Measurements from ENCODE around the gene DERL3.
"Not testable (repeated sequence)": the region's sequence is repeated elsewhere in the genome, so short reads cannot be mapped to it uniquely, and the experiment has no call there.

DERL3 gene

DNA sequence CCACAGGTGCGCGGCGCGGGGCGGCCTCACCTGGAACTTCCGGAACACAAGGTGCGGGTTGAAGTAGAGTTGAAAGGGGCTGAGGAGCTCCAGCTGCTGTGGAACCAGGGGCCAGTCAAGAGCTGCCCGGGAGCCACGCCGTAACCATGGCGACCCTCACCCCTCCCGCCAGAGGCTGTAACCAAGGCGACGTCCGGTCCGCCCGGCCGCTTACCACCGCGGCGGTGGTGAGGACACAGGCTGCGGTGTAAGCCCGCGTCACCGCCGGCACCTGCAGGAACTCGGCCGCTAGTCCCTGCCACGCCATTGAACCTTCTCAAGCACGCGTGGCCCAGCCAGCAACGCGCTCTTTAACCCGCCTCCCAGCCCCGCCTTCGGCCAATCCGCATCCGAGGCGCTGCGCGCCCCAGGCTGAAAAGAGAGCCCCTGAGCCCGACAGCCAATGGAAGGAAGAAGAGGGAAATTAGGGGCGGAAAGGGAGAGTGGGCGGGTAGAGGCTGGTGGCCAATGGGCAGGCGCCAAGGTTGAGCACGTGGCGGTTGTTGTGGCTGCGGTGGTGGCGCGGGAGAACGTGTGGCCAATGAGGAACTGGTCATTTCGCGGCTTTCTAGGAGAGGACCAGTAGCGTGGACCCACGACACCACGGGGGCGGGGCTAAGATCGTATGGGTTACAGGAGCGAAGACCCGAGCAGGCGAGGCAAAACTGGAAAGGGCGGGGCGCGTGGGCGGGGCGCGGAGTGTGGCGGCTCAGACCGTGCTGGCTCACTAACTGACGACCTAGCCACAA, at the start of gene DERL3:
DERL3 (minus strand) TSS at position 326 of the 788 bp plus-strand sequence; CDS start at position 307, 19 bp downstream.
- DNase-seq, result peak; percentile 97

DNA sequence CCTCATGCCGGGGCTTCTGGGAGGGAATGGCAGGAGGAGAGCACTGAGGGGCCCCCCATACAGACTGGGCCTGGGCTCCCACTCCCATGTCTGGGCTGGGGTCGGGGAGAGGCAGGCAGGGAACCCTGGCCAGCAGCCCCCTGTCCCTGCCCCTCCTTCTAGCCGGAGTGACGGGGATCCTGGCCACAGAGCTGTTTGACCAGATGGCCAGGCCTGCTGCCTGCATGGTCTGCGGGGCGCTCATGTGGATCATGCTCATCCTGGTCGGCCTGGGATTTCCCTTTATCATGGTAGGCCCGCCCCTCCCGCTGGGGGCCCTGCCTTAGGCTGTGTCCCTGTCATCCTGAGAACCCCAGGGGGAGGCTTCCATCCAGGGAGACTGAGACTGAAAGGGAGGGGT, 45.3 kb upstream of the DERL3 start:
- DNase-seq, result no peak

DNA sequence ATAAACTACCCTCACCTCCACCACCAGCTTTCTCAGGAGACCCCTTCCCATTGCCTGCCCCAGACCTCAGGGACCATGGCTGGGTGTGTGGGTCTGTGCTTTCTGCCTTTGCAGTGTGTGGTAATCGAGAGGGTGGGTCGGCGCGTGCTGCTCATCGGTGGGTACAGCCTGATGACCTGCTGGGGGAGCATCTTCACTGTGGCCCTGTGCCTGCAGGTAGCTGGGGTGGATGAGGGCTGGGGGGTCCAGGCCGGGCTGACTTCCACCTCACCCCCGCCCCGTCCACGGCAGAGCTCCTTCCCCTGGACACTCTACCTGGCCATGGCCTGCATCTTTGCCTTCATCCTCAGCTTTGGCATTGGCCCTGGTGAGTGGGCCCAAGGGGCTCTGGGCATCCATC, 44.9 kb upstream of the DERL3 start:
- DNase-seq, result no peak

DNA sequence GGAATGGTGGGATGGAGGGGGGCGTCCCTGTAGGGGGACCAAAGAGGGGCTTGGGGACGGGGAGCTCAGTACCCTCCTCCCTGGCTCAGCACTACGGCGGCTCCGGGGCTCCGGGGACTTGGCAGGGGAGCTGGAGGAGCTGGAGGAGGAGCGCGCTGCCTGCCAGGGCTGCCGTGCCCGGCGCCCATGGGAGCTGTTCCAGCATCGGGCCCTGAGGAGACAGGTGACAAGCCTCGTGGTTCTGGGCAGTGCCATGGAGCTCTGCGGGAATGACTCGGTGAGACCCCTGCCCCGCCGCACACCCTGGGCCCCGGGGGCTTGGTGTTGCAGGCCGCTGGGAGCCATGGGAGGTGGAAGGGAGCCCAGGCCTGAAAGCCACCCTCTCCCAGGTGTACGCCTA, 43.6 kb upstream of the DERL3 start:
- DNase-seq, result no peak

GRCh38 chr22:23878219-23878618, 39.4 kb upstream of the DERL3 start:
- DNase-seq, result no peak

DNA sequence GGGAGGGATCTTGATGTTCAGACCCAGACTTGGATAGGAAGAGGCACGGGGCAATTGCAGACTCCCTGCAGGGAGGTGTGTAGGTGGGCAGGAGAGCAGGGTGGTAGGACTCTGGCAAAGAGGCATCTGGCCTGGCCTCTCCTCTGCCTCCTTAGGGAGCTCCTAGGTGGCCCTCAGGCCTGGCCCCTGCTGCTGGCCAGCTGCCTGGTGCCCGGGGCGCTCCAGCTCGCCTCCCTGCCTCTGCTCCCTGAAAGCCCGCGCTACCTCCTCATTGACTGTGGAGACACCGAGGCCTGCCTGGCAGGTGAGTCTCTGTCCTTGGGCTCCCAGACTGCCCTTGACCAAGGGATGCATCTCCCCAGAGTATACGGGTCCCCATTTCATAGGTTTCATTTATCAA, 38.8 kb upstream of the DERL3 start:
- DNase-seq, result no peak

DNA sequence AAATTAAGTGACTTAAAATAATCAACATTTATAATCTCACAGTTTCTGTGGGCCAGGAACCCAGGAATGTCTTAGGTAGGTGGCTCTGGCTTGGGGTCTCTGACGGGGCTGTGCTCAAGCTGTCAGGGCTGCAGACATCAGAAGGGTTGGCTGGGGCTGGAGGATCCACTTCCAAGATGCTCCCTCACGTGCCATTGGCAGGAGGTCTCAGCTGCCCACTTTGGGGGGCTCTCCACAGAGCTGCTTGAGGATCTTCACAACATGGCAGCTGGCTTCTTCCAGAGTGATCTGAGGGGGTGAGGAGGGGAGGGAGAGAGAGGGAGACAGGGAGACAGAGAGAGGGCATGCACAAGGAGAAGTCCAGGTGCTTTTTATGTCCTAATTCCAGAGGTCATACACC, 37.0 kb upstream of the DERL3 start:
- DNase-seq, result no peak

- DNase-seq, result no peak
These were observed 36.1 kb upstream of the DERL3 start for GRCh38 chr22:23874871-23875270.

GRCh38 chr22:23868580-23868979, 29.8 kb upstream of the DERL3 start:
- DNase-seq, result no peak

DNA sequence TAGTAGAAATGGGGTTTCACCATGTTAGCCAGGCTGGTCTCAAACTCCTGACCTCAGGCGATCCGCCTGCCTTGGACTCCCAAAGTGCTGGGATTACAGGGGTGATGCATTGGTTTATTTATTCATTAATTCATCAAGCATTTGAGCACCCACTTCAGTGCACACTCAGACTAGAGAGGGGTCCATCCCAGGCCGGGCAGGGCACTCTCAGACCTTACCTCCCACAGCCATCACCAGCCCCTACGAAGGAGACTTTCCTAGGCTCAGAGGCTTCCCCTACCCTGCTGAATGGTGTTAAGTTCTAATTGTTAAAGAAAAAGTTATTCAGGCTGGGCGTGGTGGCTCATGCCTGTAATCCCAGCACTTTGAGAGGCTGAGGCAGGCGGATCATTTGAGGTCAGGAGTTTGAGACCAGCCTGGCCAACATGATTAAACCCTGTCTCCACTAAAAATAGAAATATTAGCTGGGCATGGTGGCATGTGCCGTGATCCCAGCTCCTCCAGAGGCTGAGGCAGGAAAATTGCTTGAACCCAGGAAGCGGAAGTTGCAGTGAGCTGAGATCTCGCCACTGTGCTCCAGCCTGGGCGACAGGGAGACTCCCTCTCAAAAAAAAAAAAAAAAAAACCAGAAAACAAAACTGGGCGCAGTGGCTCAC, 25.8 kb upstream of the DERL3 start:
- DNase-seq, result not testable (repeated sequence)

GRCh38 chr22:23862103-23862502, 23.3 kb upstream of the DERL3 start:
- peak; percentile 35 for DNase-seq

DNA sequence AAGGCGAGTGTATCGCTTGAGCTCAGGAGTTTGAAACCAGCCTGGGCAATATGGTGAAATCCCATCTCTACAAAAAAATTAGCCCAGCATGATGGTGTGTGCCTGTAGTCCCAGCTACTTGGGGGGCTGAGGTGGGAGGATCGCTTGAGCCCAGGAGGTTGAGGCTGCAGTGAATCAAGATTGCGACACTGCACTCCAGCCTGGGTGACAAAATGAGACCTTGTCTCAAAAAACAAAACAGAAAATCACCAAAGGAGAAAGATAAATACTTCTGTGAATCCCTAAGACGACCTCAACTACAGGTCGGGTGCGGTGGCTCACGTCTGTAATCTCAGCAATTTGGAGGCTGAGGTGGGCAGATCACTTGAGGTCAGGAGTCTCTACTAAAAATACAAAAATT, 21.4 kb upstream of the DERL3 start:
- DNase-seq, result not testable (repeated sequence)

DNA sequence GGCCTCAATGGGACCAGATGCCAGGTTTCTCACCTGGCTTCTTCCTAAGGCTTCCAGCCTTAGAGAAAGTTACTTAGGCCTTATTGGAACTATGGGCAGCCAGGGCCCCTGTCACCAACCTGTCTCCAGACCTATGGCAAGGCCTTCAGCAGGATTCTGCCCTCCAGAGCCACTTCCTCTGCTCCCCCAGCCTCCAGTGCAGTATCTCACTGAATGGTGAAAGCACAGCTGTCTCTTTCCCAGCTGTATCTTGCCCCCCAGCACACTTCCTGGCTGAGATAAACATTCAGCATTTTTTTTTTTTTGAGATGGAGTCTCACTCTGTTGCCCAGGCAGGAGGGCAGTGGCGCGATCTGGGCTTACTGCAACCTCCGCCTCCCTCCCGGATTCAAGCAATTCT, 20.4 kb upstream of the DERL3 start:
- no peak for DNase-seq

DNA sequence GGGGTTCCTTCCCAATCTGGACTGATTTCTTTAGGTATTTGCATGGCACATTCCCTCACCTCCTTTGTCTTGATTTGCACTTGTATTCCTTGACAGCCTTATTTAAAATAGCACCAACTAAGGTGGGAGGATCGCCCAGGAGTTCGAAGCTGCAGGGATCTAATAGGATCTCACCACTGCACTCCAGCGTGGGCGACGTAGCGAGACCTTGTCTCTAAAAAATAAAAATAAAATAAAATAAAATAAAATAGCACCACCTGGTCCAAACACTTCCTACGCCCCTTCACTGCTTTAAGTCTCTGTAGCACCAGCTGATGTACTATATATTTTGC, 19.6 kb upstream of the DERL3 start:
- no peak for DNase-seq

GRCh38 chr22:23857606-23858483, 19.0 kb upstream of the DERL3 start, which contains the start of gene SLC2A11:
TSS of gene SLC2A11 (plus strand) at chr22:23857875. CDS start at chr22:23858000, 125 bp downstream.
- peak; percentile 96 for DNase-seq

GRCh38 chr22:23856721-23857605, 18.2 kb upstream of the DERL3 start:
- peak; percentile 66 for DNase-seq

- DNase-seq, result peak; percentile 13
These were observed 11.4 kb upstream of the DERL3 start for GRCh38 chr22:23850136-23850611.

DNA sequence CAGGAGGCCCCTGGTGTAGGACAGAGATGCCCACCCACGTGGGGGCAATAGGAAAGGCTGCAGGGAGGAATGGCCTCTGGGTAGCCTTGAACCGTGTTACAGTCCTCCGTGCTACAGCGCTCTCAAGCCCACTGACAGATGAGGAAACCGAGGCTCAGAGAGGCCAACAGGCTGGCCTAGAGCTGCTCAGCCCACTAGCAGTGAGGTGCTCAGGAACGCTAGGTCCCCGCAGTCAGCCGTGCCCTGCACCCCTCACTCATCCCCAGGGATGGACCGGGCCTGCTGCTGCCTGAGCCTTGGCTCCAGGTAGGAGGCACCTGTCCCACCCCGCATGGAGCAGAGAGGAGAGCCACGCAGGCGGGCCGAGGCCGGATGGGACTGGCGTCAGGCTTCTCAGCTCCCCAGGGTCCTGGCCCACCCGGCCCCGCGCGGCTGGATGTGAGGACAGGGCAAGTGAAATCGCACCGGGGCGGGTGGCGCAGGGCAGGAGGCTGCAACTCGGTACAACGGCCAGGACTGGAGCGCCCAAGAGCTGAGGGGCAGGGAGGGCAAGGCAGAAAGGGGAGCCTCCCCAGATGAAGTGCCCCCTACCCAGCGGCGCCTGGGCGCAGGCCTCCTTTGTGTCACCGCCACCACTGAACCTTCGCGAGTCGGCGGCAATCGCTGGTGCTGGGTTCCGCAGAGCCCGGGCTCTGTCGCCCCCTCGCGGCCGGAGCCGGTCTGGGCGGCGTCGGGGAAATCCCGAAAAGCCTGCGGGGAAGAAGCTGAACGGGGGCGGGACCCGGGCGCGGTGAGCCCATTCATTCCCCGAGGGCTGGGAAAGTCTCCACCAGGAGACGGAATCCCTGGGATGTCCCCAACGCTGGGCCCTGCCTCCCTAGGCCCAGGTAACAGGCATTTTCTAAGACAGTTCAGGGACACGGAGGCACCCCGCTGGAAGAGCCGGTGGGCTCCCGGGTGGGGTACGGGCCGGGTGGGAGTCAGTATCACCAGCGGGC, 10.5 kb upstream of the DERL3 start:
- DNase-seq, result peak; percentile 66

DNA sequence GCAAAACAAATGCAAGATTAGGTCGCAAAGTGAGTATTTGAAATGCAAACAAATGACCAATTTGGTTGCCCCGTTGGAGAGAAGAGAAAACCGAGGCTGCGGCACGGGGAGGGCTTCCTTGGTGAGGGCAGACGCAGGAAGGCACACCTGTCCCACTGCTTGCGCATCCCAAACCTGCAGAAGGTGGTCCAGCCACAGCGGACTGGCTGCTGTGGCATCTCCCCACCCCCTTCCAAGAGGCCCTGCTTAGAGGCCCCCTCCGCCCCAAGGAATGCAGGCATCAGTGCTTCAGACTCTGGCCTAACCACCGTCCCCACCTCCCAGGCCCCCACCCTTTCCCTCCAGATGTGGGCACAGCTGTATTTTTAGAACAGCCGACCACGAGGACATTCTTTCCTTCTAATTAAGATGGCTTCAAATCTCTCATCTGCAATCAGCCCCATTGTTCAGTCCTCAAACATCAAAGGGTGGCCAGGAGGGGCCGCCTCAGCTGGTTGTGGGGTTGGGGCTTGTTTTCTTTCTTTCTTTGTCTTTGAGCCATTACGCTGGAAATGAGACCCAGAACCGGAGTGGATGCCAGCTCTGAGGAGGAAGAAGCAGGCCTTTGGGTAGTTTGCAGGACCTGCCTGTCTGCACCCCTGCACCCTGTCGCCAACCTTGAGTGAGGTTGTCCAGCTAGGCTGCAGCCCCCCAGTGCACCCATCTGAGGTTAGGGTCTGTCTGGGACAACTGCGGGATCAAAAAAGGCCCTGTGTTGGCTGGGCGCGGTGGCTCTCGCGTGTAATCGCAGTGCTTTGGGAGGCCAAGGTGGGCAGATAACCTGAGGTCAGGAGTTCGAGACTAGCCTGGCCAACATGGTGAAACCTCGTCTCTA, 9.4 kb upstream of the DERL3 start:
- DNase-seq, result no peak

All from NCI-H146 (cell line).